NCI-H345 (cell line): ENCODE results near the gene MRGPRE.

Source experiments
- DNase-seq: peaks from one replicate; lab custom pipeline; 2025; lab: John Stamatoyannopoulos, UW

The MRGPRE gene

DNA sequence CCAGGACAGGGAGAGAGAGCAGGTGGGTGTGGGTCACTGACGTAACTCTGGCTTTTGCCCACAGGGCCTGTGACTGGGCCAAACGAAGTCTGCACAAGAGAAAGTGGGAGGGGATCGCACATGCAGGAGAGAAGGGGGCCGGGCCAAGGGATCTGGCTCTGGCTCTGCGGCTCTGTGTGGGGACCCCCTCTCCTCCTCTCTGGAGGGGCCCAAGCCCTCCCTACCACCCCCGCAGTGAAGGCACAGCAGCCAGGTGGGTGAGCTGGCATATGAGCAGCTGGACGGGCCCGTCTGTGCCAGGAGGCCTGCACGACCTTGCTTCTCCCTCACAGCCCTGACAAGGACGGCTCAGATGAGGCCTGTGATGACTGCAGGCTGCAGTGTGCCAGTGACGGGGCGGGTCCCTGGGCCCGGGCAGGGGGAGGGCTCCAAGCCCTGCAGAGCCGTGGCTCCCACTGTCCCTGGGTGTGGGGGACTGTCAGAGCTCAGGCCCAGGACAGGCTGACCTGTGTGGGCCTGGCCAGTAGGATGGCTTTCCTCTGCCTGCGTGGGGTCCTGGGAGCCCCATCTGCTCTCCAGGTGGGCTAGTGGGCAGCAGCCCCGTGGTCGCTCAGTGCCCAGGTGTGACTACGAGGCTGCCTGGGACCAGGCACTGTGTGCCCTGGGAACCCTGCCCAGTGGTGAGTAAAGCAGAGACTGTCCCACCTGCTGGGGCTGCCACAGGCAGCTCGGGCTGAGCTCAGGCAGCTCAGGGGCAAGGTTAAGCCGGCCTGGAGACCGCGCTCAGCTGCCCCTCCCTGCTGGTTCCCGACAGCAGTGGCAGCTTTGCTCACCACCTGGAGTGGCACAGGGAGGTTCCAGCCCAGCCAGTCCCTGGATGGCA lies 35.8 kb downstream of the MRGPRE start:
- DNase-seq = no peak

DNA sequence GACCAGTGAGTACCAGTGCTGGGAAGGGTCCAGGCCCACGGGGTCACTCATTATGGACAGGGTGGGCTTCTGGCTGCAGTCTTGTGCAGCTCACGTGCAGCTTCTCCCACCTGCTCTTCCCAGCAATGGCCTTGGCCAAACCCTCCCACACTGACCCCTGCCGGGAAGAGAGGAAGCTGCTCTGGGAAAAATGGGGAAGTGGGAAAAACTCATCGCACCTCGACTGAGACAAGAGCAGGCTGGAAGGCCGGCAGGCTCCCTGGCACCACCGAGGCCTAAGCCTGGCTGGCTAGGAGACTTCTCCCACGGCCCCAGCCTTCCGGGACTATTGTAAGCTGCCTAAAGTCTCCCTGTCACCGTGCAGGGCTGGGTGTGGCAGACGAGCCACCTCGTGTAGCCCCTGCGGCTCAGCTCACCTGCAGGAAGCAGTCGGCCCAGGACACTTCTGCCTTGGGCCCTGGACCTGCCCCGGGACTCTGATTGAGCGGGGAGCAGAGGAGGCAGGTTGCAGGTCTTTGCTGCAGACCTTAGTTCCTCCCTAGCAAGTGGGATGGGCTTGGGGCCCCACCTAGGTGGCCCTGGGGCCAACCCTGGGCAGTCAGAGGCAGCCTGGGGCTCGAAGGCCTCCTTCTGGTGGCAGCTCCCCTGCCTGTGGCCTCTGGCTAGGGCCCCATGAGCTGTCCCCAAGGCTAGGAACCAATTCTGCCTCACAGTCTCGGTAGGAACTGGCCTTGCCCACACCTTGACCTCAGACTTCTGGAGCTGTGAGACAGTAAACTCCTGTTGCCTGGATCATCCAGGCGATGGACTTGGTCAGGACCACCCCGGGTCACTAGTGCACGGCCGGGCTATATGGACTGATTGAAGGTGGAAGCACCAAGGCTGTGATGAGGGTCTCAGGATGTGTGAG lies 36.7 kb downstream of the MRGPRE start:
- no peak for DNase-seq

GRCh38 chr11:3194016-3194816 lies 38.0 kb downstream of the MRGPRE start:
- no peak for DNase-seq

DNA sequence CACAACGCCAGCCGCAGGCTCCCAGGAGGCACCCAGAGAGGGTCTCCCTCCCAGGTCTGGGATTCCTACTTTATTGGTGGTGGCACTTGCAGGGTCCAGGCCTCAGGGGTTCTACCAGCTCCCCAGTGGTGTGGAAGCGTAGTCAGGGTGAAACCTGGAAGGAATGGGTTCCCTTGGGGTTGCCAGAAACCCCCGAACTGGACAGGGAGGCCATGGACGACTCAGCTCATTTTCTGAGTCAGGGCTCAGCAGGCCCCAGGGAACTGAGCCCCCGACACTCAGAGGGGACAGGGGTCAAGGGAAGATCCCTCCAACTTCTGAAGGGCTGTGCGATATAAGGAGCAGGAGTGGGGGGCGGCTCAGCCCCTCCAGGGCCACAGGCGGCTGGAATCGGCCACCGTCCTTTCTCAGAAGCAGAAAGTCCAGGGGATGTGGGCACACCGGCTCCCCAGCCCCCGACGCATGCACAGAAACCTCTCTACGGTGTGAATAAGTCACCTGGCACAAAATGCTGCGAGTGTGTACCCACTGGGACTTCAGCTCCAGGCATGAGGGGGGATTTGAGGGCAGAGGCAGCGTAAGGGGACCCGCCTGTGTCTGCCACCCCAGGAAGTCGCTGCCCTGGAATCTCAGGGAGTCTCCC lies 38.7 kb downstream of the MRGPRE start:
- DNase-seq = no peak

- no peak for DNase-seq
These were observed 39.5 kb downstream of the MRGPRE start for GRCh38 chr11:3192511-3193372.

DNA sequence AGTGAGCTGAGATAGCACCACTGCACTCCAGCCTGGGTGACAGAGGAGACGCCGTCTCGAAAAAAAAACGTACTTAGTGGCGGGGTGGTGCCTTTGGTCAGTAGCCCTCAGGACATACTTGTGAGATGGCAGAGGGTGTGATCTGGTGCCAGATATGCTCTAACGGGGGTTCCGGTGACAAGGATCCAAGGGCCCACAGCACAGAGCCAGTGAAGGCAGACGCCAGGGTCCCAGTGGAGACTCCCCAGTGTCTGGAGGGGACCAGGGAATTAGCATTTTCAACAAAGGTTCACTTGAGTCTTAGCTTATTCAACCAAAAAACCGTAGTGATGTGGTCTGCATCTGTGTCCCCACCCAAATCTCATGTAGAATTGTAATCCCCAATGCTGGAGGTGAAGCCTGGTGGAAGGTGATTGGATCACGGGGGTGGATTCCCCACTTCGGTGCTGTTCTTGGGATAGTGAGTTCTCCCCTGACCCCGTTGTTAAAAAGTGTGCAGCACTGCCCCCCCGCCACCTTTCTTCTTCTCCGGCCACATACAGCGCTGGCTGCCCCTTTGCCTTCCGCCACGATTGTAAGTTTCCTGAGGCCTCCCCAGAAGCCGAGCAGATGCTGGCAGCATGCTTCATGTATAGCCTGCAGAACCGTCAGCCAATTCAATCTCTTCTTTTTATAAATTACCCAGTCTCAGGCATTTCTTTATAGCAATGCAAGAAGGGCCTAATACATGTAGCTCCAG lies 40.5 kb downstream of the MRGPRE start:
- DNase-seq = no peak

DNA sequence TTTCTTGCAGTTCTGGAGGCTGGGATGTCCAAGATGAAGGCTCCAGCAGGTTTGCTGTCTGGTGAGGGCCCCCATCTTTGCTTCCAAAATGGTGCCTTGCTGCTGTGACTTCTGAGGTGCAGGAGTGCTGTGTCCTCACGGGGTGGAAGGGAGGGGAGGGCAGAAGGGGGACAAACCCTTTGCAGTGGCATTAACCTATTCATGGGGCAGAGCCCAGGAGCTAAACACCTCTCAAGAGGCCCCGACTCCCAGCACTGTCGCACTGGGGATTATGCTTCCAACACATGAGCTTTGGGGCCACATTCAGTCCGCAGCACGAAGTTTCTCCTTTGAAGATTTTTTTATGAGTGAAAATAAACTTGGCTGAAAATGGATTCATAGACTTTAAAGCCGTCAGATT lies 41.6 kb downstream of the MRGPRE start:
- no peak for DNase-seq

- DNase-seq = no peak
These were observed 42.2 kb downstream of the MRGPRE start for GRCh38 chr11:3189886-3190583.

GRCh38 chr11:3189196-3189843 lies 42.9 kb downstream of the MRGPRE start:
- DNase-seq = no peak

- no peak for DNase-seq
These were observed 43.6 kb downstream of the MRGPRE start for GRCh38 chr11:3188496-3189195.

DNA sequence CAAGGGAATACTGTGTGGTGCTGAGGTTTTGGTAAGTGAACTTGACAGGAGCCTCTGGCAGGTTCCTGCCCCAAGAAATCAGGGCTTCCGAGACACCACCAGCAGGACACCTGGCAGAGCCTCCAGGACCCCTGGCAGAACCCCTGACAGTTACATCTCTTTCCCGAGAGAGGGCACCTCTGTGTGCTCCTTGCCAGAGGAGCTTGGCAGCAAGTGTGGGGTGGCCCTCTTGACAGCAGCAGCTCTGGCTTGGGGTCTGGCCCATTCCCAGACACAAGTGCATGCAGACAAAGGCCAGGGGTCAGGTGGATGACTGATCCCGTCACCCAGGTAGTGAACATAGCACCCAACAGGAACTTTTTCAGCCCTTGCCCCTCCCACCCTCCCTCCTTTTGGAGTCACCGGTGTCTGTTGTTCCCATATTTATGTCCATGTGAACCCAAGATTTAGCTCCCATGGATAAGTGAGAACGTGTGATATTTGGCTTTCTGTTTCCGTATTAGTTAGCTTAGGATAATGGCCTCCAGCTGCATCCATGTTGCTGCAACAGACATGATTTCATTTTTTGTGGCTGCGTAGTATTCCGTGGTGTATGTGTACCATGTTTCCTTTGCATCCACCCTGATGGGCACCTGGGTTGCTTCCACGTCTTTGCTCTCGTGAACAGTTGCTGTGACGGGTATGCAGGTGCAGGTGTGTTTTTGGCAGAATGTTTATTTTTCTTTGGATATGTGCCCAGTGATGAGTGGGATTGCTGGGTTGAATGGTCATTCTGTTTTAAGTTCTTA lies 45.9 kb downstream of the MRGPRE start:
- no peak for DNase-seq

DNA sequence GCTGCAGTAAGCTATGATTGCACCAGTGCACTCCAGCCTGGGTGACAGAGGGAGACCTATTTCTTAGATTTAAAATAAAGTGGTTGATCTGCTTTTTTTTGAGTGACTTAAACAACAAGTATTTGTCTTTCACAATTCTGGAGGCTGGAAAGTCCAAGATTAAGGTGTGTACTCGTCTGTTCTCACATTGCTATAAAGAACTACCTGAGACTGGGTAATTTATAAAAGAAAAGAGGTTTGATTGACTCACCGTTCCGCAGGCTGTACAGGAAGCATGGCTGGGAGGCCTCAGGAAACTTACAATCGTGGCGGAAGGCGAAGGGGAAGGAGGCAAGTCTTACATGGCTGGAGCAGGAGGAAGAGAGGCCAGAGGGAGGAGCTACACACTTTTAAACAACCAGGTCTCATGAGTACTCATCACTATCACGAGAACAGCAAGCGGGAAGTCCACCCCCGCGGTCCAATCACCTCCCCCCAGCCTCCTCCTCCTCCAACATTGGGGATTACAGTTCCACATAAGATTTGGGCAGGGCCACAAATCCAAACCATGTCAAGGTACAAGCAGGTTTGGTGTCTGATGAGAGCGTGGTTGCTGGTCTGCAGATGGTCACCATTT lies 47.4 kb downstream of the MRGPRE start:
- no peak for DNase-seq

DNA sequence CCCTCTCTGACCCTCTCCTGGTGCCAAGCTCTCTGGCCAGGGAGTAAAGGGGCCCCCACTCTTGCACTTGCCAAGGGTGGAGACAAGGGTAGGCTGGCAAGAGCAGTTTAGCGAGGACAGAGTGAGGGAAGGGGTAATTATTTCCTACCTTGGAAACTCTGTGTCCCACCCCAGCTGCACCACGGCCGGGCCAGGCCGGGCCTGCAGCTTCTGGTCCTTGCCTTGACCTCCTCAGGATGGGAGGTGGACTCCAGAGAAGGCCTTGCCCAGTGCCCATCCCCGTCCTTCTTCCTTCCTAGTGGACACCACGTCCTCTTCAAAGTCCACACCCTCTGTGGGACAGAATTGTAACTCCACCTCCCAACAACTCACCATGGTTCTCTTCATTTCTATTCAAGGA lies 48.7 kb downstream of the MRGPRE start:
- DNase-seq = no peak

- DNase-seq = no peak
These were observed 49.8 kb downstream of the MRGPRE start for GRCh38 chr11:3182462-3182852.

DNA sequence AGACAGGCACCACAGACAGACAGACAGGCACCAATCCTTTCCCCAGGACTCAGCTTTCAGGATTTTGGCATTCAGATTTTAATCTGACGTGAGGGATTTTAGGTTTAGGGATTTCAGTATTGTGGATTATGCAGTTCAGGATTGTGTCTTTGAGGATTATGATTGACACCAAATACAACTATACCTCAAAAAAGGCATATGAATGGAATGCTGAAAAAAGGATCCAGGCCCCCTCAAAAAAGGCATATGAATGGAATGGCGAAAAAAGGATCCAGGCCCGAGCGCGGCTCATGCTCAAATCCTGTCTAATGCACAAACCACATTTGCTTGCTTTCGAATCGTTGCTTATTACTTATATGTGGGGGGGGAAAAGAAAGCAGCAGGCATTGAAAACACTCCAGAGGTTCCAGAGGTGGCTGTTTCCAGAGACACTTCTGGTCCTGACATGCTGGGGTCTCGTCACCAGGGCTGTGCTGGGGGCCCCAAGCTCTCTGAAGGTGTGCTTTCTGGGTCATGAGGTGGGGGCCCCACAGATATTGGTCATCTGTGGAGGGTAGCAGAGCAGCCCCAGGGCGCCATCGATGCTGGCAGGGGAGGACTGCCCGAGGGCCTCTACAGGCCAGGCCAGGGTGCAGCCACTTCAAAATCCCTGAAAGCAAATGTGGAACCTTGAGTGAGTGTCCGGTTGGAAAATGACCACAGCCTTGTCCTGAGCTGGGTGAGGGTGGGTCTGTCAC lies 50.3 kb downstream of the MRGPRE start:
- no peak for DNase-seq

DNA sequence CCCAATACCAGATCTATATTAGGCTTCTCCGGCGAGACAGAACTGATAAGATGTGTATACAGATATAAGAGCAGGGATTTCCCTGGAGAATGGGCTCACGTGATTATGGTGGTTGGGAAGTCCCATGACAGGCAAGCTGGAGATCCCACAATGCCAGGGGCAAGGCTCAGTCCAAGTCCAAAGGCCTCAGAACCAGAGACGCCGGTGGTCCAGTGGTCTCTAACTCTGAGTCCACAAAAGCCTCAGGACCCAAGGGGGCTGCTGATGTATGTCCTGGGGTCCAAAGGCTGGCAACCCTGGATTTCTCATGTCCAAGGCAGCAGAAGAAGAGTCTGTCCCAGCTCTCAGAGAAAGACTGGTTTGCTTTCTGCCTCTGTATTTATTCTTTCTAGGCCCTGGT lies 51.3 kb downstream of the MRGPRE start:
- DNase-seq = no peak
